Effector memory CD8-positive, alpha-beta T cell (primary cell): Measurements from ENCODE around the gene KASH5.

Experiments used
- ATAC-seq: fragments of 150-1000 bp; cut with Tn5 transposase; replicated peaks from 2 replicates; pipeline ENCODE4 v1.10.0; 2021; ENCODE audit warnings: mild to moderate bottlenecking, moderate library complexity
- DNase-seq, 3 experiments: peaks; one replicate each; pipeline ENCODE4 v3.0.0; 2021
- H3K27ac Mint-ChIP-seq, 2 donors: one replicate each; pipeline ENCODE4 v1.8.0; 2022; ENCODE audit warnings: mild to moderate bottlenecking in 2 of 2, mixed read lengths in 2 of 2, moderate library complexity in 2 of 2
- H3K27me3 Mint-ChIP-seq, 2 donors: one replicate each; pipeline ENCODE4 v1.8.0; 2022; ENCODE audit warnings: mixed read lengths in 2 of 2
- H3K36me3 Mint-ChIP-seq: one replicate; pipeline ENCODE4 v1.8.0; 2022; ENCODE audit warnings: mild to moderate bottlenecking, moderate library complexity, mixed read lengths; ENCODE audit not compliant: insufficient read depth
- H3K4me1 Mint-ChIP-seq, 2 donors: one replicate each; pipeline ENCODE4 v1.8.0; 2022; ENCODE audit warnings: low read depth in 2 of 2, mixed read lengths in 2 of 2
- H3K4me3 Mint-ChIP-seq, 2 donors: one replicate each; pipeline ENCODE4 v1.8.0; 2022; ENCODE audit warnings: mild to moderate bottlenecking in 2 of 2, mixed read lengths in 2 of 2, moderate library complexity in 2 of 2
- H3K9me3 Mint-ChIP-seq, 2 donors: one replicate each; pipeline ENCODE4 v1.8.0; 2022; ENCODE audit warnings: mixed read lengths in 2 of 2
- total RNA-seq, 9 experiments: gene quantifications; one replicate each; lab custom pipeline; 2026; lab: John Stamatoyannopoulos, UW

KASH5 gene
- 0 to 0.38 (median 0.12) reads per million in 9 experiments for total RNA-seq

- H3K4me1 Mint-ChIP-seq = peaks cover 8 to 14% of the 10 kb centered on the region in 2 donors
- DNase-seq (peak; percentile 58 to 77 (median 58)), ATAC-seq (peak; percentile 42)
- peaks cover 0 to 7% of the 10 kb centered on the region in 2 donors for H3K27me3 Mint-ChIP-seq
- H3K36me3 Mint-ChIP-seq = peaks cover 14% of the 10 kb centered on the region
- H3K9me3 Mint-ChIP-seq = no peaks in the 10 kb centered on the region
- H3K27ac Mint-ChIP-seq = peak within 1 kb of the TSS in 1 of 2 donors; percentile 56
- peak within 1 kb of the TSS; percentile 46 to 49 for H3K4me3 Mint-ChIP-seq
Observed at GRCh38 chr19:49387936-49388372, at the start of gene KASH5. Gene KASH5, plus strand, starts transcription at chr19:49388249. Its CDS starts 2,635 bp downstream, at chr19:49390884.

- Mint-ChIP-seq H3K4me1 (peaks cover 41 to 60% of the 10 kb centered on the region in 2 donors), H3K4me3 (peak overlapping the region; percentile 35 to 48), H3K27me3 (no peaks in the 10 kb centered on the region), H3K27ac (peak overlapping the region; percentile 75 to 99), H3K9me3 (no peaks in the 10 kb centered on the region), H3K36me3 (peaks cover 34% of the 10 kb centered on the region)
- no peak for ATAC-seq
- no peak for DNase-seq
Observed at GRCh38 chr19:49338691-49339300, 49.3 kb upstream of the KASH5 start.

GRCh38 chr19:49339301-49340068 is 48.6 kb upstream of the KASH5 start:
- Mint-ChIP-seq H3K36me3 (peaks cover 37% of the 10 kb centered on the region), H3K4me3 (peak overlapping the region in 1 of 2 donors; percentile 66), H3K27ac (peak overlapping the region; percentile 95 to 99), H3K9me3 (no peaks in the 10 kb centered on the region), H3K27me3 (no peaks in the 10 kb centered on the region), H3K4me1 (peaks cover 36 to 54% of the 10 kb centered on the region in 2 donors)
- DNase-seq = no peak
- no peak for ATAC-seq

GRCh38 chr19:49340069-49340864 is 47.8 kb upstream of the KASH5 start:
- Mint-ChIP-seq H3K36me3 (peaks cover 37% of the 10 kb centered on the region), H3K27ac (peak overlapping the region; percentile 83 to 95), H3K4me1 (peaks cover 41 to 56% of the 10 kb centered on the region in 2 donors), H3K27me3 (no peaks in the 10 kb centered on the region), H3K9me3 (no peaks in the 10 kb centered on the region), H3K4me3 (peak overlapping the region; percentile 42 to 66)
- DNase-seq = peak in 2 of 3 experiments; percentile 23 to 29
- ATAC-seq = peak; percentile 35

- DNase-seq (no peak), ATAC-seq (no peak)
- H3K27ac Mint-ChIP-seq = peak overlapping the region; percentile 83 to 95
- peak overlapping the region; percentile 42 to 66 for H3K4me3 Mint-ChIP-seq
- peaks cover 32% of the 10 kb centered on the region for H3K36me3 Mint-ChIP-seq
- no peaks in the 10 kb centered on the region for H3K9me3 Mint-ChIP-seq
- no peaks in the 10 kb centered on the region for H3K27me3 Mint-ChIP-seq
- H3K4me1 Mint-ChIP-seq = peaks cover 33 to 52% of the 10 kb centered on the region in 2 donors
Observed at GRCh38 chr19:49340865-49341718, 47.0 kb upstream of the KASH5 start.

- peaks cover 24 to 41% of the 10 kb centered on the region in 2 donors for H3K4me1 Mint-ChIP-seq
- peak overlapping the region in 1 of 2 donors; percentile 2 for H3K27ac Mint-ChIP-seq
- H3K9me3 Mint-ChIP-seq = no peaks in the 10 kb centered on the region
- no peaks in the 10 kb centered on the region for H3K27me3 Mint-ChIP-seq
- no peak for ATAC-seq
- no peak for DNase-seq
- H3K4me3 Mint-ChIP-seq = no peak overlapping the region
- H3K36me3 Mint-ChIP-seq = peaks cover 24% of the 10 kb centered on the region
Observed at GRCh38 chr19:49342291-49342721, 45.7 kb upstream of the KASH5 start.

- ATAC-seq (no peak), DNase-seq (no peak)
- Mint-ChIP-seq H3K9me3 (no peaks in the 10 kb centered on the region), H3K36me3 (peaks cover 17% of the 10 kb centered on the region), H3K4me3 (no peak overlapping the region), H3K4me1 (peaks cover 20 to 33% of the 10 kb centered on the region in 2 donors), H3K27me3 (no peaks in the 10 kb centered on the region), H3K27ac (peak overlapping the region in 1 of 2 donors; percentile 2)
Observed at GRCh38 chr19:49343123-49343522, 44.9 kb upstream of the KASH5 start.

GRCh38 chr19:49344505-49345423 is 43.3 kb upstream of the KASH5 start:
- Mint-ChIP-seq H3K4me3 (peak overlapping the region; percentile 15 to 17), H3K27ac (peak overlapping the region; percentile 55 to 69), H3K9me3 (no peaks in the 10 kb centered on the region), H3K27me3 (no peaks in the 10 kb centered on the region), H3K4me1 (peaks cover 14 to 25% of the 10 kb centered on the region in 2 donors), H3K36me3 (peaks cover 9% of the 10 kb centered on the region)
- ATAC-seq = peak; percentile 61
- DNase-seq = no peak

- DNase-seq (no peak), ATAC-seq (no peak)
- Mint-ChIP-seq H3K4me3 (no peak overlapping the region), H3K27ac (no peak overlapping the region), H3K27me3 (peaks cover 5 to 10% of the 10 kb centered on the region in 2 donors), H3K4me1 (peaks cover 8 to 16% of the 10 kb centered on the region in 2 donors), H3K36me3 (peaks cover 2% of the 10 kb centered on the region), H3K9me3 (no peaks in the 10 kb centered on the region)
Observed at GRCh38 chr19:49347191-49347590, 40.9 kb upstream of the KASH5 start.

- Mint-ChIP-seq H3K4me3 (no peak overlapping the region), H3K9me3 (no peaks in the 10 kb centered on the region), H3K36me3 (peaks cover 2% of the 10 kb centered on the region), H3K27ac (no peak overlapping the region), H3K4me1 (peaks cover 8 to 13% of the 10 kb centered on the region in 2 donors), H3K27me3 (peaks cover 5 to 14% of the 10 kb centered on the region in 2 donors)
- no peak for DNase-seq
- ATAC-seq = no peak
Observed at GRCh38 chr19:49347835-49348234, 40.2 kb upstream of the KASH5 start.

GRCh38 chr19:49348305-49349189 is 39.5 kb upstream of the KASH5 start:
- DNase-seq (no peak), ATAC-seq (no peak)
- H3K27me3 Mint-ChIP-seq = peaks cover 9 to 21% of the 10 kb centered on the region in 2 donors
- no peak overlapping the region for H3K4me3 Mint-ChIP-seq
- no peaks in the 10 kb centered on the region for H3K9me3 Mint-ChIP-seq
- peaks cover 8 to 13% of the 10 kb centered on the region in 2 donors for H3K4me1 Mint-ChIP-seq
- H3K36me3 Mint-ChIP-seq = peaks cover 2% of the 10 kb centered on the region
- no peak overlapping the region for H3K27ac Mint-ChIP-seq
